T-helper 22 cell (primary cell): ENCODE results near the gene CXCL10.

Experiments
- DNase-seq: peaks from one replicate; pipeline ENCODE4 v3.0.0-alpha.2; 2020; ENCODE audit warnings: low read depth

The CXCL10 gene

GRCh38 chr4:75992462-75992861 lies 30.8 kb downstream of the CXCL10 start:
- DNase-seq: no peak

DNA sequence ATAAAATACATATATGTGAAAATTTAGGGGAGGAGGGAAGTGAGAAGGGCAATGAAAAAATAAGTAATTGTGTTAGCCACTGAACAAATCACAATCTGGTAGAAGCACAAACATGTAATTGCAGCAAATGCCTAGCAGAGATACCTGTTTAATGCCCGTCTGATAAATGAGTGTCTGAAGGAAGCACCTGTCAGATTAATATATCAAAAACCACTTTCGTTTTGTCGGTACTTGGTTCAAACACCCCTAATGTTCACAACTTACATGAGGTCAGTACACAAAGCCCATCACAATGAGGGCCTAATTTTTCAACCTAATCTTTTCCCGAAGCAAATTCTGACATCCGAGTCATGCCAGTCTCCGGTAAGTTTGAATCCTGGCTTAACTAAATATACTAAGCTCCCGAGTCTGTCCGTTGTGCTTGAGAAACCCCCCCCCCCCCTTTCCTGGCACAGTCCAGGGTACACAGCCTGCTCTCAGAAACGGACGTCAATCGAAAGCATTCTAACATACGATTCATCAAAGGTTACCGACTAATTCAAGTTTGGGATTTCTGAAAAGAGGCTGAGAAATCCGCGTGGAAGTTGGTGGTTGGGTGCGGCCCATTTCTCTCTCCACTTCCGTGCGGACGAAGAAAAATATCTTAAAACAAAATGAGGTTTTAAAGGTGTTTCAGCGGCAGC lies 33.3 kb downstream of the CXCL10 start:
- no peak for DNase-seq

- no peak for DNase-seq
Observed at GRCh38 chr4:75985116-75985515, 38.2 kb downstream of the CXCL10 start.

GRCh38 chr4:75980576-75980975 lies 42.7 kb downstream of the CXCL10 start:
- DNase-seq: no peak

GRCh38 chr4:75976177-75976576 lies 47.1 kb downstream of the CXCL10 start:
- DNase-seq: no peak

GRCh38 chr4:75973766-75974165 lies 49.5 kb downstream of the CXCL10 start:
- no peak for DNase-seq
